GM12878 (cell line): ENCODE data around the gene GFI1. TPM values are rescaled to one million over a fixed set of nuclear protein-coding genes. Genes with fewer than 3 reads are reported as not detected.

Experiments used
- ATAC-seq: fragments of 200-7000 bp; cut with Tn5 transposase; 3 replicates; pipeline ENCODE4 v1.9.1; 2020; ENCODE audit warnings: mild to moderate bottlenecking, moderate library complexity
- BruUV-seq: library from RNA; stranded (reverse); fragments of 400-500 nt; replicated peaks from 2 replicates; lab custom pipeline; 2021; lab: Mats Ljungman, UMichigan
- CTCF ChIA-PET: fragments of 300-600 bp; sonication (Branson Sonifier 250); formaldehyde crosslinking; extraction: SDS; loops from one replicate; lab custom pipeline; 2021; ENCODE audit warnings: inconsistent platforms; lab: Yijun Ruan, JAX
- POLR2A ChIA-PET: fragments of 350-600 bp; formaldehyde crosslinking; extraction: SDS; loops from one replicate; lab custom pipeline; 2021; ENCODE audit warnings: inconsistent platforms; lab: Charles Lee
- RAD21 ChIA-PET: fragments of 300-600 bp; sonication (Branson Sonifier 250); formaldehyde crosslinking; loops from one replicate; lab custom pipeline; 2023; ENCODE audit warnings: antibody characterized with exemption; ENCODE audit not compliant: unreplicated experiment; lab: Charles Lee
- SMC1A ChIA-PET: fragments of 300-600 bp; sonication (Branson Sonifier 250); formaldehyde crosslinking; loops from one replicate; lab custom pipeline; 2023; ENCODE audit not compliant: unreplicated experiment, uncharacterized antibody; lab: Charles Lee
- DNase-seq: peaks from one replicate; pipeline ENCODE4 v3.0.0-alpha.2; 2011; ENCODE audit warnings: low read depth, low spot score
- FAIRE-seq: peaks from 3 replicates; lab custom pipeline; 2011; peaks lifted over from hg19 to GRCh38; lab: Jason Lieb, UNC
- H2AFZ ChIP-seq: 2 replicates; pipeline ENCODE4 v1.6.0; 2011; ENCODE audit warnings: low read depth, low read length, control low read depth; ENCODE audit not compliant: control insufficient read depth
- H3K27ac ChIP-seq: 2 replicates; pipeline ENCODE4 v1.5.1; 2011; ENCODE audit warnings: control low read depth; ENCODE audit not compliant: control insufficient read depth, insufficient read depth
- H3K27me3 ChIP-seq, 2 experiments: replicated peaks in 1 of 2; 2 replicates each; pipeline versions ENCODE4 v1.6.0 to v1.6.1; 2011; ENCODE audit warnings: low read length in 1 of 2; ENCODE audit not compliant: control insufficient read depth in 2 of 2, insufficient read depth in 2 of 2
- H3K36me3 ChIP-seq, 2 experiments: 2 replicates each; pipeline ENCODE4 v1.5.1; 2011; ENCODE audit warnings: low read length in 1 of 2; ENCODE audit not compliant: control insufficient read depth in 2 of 2, insufficient read depth in 2 of 2
- H3K4me1 ChIP-seq: 2 replicates; pipeline ENCODE4 v1.6.1; 2011; ENCODE audit warnings: mild to moderate bottlenecking, low read length, moderate library complexity, mixed read lengths; ENCODE audit not compliant: control insufficient read depth, insufficient read depth
- H3K4me2 ChIP-seq: 2 replicates; pipeline ENCODE4 v1.6.0; 2011; ENCODE audit warnings: control low read depth; ENCODE audit not compliant: control insufficient read depth, insufficient read depth
- H3K4me3 ChIP-seq: fragments of 200-600 bp; sonication (generic); 2 replicates; pipeline ENCODE4 v1.5.1; 2016
- H3K79me2 ChIP-seq: 2 replicates; pipeline ENCODE4 v1.6.0; 2011; ENCODE audit warnings: low read length; ENCODE audit not compliant: control insufficient read depth, insufficient read depth
- H3K9ac ChIP-seq: 2 replicates; pipeline ENCODE4 v1.8.0; 2011; ENCODE audit warnings: low read length, control low read depth, mixed read lengths; ENCODE audit not compliant: control insufficient read depth, insufficient read depth
- H3K9me3 ChIP-seq: replicated peaks from 3 replicates; pipeline ENCODE4 v1.5.1; 2011; ENCODE audit warnings: mild to moderate bottlenecking, low read length; ENCODE audit not compliant: control insufficient read depth, insufficient read depth
- H4K20me1 ChIP-seq: 2 replicates; pipeline ENCODE4 v1.6.0; 2011; ENCODE audit not compliant: control insufficient read depth, insufficient read depth
- FOXK2 ChIP-seq: fragments of 450-650 bp; IDR thresholded peaks from 2 replicates; pipeline ENCODE4 v1.6.1; 2017; ENCODE audit warnings: mild to moderate bottlenecking, moderate library complexity
- POLR2AphosphoS5 ChIP-seq: IDR thresholded peaks from 2 replicates; pipeline ENCODE4 v1.6.1; 2011; ENCODE audit warnings: mild to moderate bottlenecking, low read length, inconsistent platforms
- WGBS: methylation state at CpG from one replicate; pipeline ENCODE4 v1.1.6; 2016; ENCODE audit warnings: low lambda C conversion rate; ENCODE audit not compliant: insufficient replicate concordance, insufficient coverage; ENCODE audit errors: missing lambda C conversion rate; 5-methylcytosine and 5-hydroxymethylcytosine counted together
- in situ Hi-C: fragments of 300-500 bp; cut with MboI; formaldehyde crosslinking; loops from 9 replicates; pipeline ENCODE4 v1.14.3; 2018; ENCODE audit warnings: mixed read lengths
- intact Hi-C: fragments of 100-400 bp; cut with micrococcal nuclease; formaldehyde crosslinking; loops from one replicate; pipeline ENCODE4 v1.14.2; 2022; ENCODE audit not compliant: unreplicated experiment
- polyA plus RNA-seq, 11 experiments: library from polyadenylated mRNA; depleted of rRNA in 4 of 11; unstranded in 6 of 11; stranded (reverse) in 5 of 11; fragments of >200 nt; fragmentation: Nextera tagmentation in 4 of 11; fragmentation: Illumina TruSeq in 1 of 11; extraction: Ambion mirVana in 4 of 11; extraction: Trizol in 1 of 11; gene quantifications; 1 replicate in 1 of 11; 2 replicates in 10 of 11; pipeline versions ENCODE4 v1.2.1 to v1.2.3, GENCODE V29; 2011 to 2016; ENCODE audit warnings: inconsistent platforms in 2 of 11, missing spikeins in 2 of 11, low read depth in 1 of 11
- total RNA-seq, 4 experiments: library from RNA; depleted of rRNA in 3 of 4; stranded (reverse); fragments of >200 nt in 3 of 4; fragmentation: Illumina TruSeq in 1 of 4; extraction: Trizol in 1 of 4; gene quantifications; 2 replicates each; pipeline versions ENCODE4 v1.2.1 to v1.2.3, GENCODE V29; 2013 to 2021
- TF ChIP-seq, protein P1 (sequence below): fragments of 150-350 bp; IDR thresholded peaks from 2 replicates; pipeline ENCODE4 v1.6.1; 2014; ENCODE audit warnings: mild to moderate bottlenecking, low read depth, low read length
- TF ChIP-seq, protein P2 (sequence below): fragments of 450-650 bp; IDR thresholded peaks from 2 replicates; pipeline ENCODE4 v1.6.1; 2016; ENCODE audit warnings: mild to moderate bottlenecking

GFI1 gene
- total and polyA plus RNA-seq, 10 of the 15 experiments (the other 5 are each of a cell fraction or from before 2014, with no cell fraction given): 1.8 to 18.3 (median 7.4) TPM

DNA sequence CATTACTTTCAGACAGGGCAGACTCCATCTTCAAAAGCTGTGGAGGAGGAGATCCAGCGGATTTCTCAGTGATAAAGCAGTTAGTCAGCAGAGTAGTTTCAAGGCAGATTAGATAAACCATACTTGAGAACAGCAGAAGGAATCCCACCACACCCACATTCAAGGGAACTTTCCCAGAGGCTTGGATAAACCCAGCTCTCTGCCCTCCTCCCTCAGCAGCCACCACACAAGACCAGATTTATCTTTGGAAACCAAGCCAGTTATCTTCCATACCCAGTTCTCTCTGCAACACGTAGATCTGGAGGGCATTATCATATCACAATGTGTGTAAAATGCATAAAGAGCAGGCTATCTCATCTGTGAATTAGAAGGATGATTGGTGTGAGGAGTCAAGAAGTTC is 40.2 kb downstream of the GFI1 start:
- intact Hi-C loops: no loop called here

More for the DNA sequence above, 40.2 kb downstream of the GFI1 start:
- CTCF ChIA-PET: no interaction called here
- POLR2A ChIA-PET: interaction anchor here (0.6 kb wide), 1 partner anchor 79 kb away, joined by 4 read pairs; no protein-coding TSS in a partner anchor
- H3K27ac ChIP-seq: no peak overlapping the region
- no peaks in the 10 kb centered on the region for H3K36me3 ChIP-seq
- H3K4me2 ChIP-seq: no peak overlapping the region
- no peaks in the 10 kb centered on the region for H3K79me2 ChIP-seq
- H3K9me3 ChIP-seq: no peaks in the 10 kb centered on the region
- DNase-seq (no peak), FAIRE-seq (no peak), ATAC-seq (no peak)
- no peaks in the 10 kb centered on the region for H3K4me1 ChIP-seq
- RAD21 ChIA-PET: no interaction called here
- no TSS peak for BruUV-seq
- in situ Hi-C loops: no loop called here
- H3K27me3 ChIP-seq: peaks cover 0 to 2% of the 10 kb centered on the region in 2 experiments; a peak in 2 of 4 replicates
- SMC1A ChIA-PET: interaction anchor here (1.4 kb wide), 1 partner anchor 8 kb away, joined by 3 read pairs; no protein-coding TSS in a partner anchor
- no peak overlapping the region for H3K9ac ChIP-seq
- WGBS: 30% methylated on average over 2 of the region's 2 CpGs
- TF ChIP-seq FOXK2: no peak
- TF ChIP-seq, protein P1, sequence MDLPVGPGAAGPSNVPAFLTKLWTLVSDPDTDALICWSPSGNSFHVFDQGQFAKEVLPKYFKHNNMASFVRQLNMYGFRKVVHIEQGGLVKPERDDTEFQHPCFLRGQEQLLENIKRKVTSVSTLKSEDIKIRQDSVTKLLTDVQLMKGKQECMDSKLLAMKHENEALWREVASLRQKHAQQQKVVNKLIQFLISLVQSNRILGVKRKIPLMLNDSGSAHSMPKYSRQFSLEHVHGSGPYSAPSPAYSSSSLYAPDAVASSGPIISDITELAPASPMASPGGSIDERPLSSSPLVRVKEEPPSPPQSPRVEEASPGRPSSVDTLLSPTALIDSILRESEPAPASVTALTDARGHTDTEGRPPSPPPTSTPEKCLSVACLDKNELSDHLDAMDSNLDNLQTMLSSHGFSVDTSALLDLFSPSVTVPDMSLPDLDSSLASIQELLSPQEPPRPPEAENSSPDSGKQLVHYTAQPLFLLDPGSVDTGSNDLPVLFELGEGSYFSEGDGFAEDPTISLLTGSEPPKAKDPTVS: no peak
- no peak for TF ChIP-seq POLR2AphosphoS5
- TF ChIP-seq, protein P2, sequence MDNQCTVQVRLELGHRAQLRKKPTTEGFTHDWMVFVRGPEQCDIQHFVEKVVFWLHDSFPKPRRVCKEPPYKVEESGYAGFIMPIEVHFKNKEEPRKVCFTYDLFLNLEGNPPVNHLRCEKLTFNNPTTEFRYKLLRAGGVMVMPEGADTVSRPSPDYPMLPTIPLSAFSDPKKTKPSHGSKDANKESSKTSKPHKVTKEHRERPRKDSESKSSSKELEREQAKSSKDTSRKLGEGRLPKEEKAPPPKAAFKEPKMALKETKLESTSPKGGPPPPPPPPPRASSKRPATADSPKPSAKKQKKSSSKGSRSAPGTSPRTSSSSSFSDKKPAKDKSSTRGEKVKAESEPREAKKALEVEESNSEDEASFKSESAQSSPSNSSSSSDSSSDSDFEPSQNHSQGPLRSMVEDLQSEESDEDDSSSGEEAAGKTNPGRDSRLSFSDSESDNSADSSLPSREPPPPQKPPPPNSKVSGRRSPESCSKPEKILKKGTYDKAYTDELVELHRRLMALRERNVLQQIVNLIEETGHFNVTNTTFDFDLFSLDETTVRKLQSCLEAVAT: no peak
- no peak overlapping the region for H2AFZ ChIP-seq
- no peak overlapping the region for H3K4me3 ChIP-seq
- no peaks in the 10 kb centered on the region for H4K20me1 ChIP-seq
